Astrocyte (in vitro differentiated cells and primary cell): ENCODE measurements around the gene FMN1.

Source experiments
- EZH2 ChIP-seq: IDR thresholded peaks from 2 replicates; pipeline ENCODE4 v1.6.1; 2012; ENCODE audit warnings: mild to moderate bottlenecking, low read length, inconsistent platforms; ENCODE audit not compliant: insufficient read depth
- TF ChIP-seq, protein P1 (sequence below): IDR thresholded peaks from 2 replicates; pipeline ENCODE4 v1.5.1; 2011; ENCODE audit warnings: low read depth, mild to moderate bottlenecking, inconsistent platforms, low read length, moderate library complexity; ENCODE audit not compliant: insufficient read depth

DNA sequence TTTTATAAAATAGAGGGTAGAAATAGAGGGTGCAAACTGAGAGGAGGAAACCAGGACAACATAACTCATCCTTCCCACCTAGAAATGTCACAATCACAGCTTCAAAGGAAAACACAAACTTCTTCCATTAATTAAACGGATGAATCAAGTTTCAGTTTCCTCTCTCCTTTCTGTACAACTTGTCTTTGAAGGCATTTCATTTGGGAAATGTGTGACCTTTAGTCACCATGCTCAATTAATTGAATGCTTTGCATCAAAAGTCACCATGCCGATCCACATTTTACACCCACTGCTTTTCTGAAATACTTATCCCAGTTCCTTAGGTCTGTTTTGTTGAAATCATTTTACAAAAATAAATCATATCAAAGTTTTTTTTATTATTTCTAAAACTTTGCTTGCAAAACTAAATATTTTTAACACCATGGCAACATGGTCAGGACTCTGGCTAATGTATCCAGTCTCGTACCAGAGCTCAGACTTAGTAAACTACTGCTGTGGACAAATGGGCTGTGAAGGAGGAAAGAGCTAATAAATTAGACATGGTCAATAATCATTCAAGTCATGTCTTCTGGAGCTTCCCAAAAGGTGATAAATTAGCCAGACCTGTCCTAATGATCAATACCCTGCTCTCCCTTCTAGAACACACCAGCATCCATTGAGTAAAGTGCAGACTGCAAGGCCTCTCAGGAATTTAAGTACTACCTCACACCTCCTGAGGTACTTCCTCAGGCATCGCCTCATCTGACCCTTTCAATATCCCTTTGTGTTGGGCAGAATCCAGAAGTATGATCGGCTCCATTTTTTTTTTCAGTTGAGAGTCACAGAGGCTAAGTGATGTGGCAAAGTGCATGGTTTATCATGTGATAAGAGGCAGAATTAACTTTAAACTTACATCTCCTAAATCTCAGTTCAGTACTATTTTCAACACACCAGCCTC is 315.4 kb downstream of the FMN1 start:
- TF ChIP-seq, protein P1, sequence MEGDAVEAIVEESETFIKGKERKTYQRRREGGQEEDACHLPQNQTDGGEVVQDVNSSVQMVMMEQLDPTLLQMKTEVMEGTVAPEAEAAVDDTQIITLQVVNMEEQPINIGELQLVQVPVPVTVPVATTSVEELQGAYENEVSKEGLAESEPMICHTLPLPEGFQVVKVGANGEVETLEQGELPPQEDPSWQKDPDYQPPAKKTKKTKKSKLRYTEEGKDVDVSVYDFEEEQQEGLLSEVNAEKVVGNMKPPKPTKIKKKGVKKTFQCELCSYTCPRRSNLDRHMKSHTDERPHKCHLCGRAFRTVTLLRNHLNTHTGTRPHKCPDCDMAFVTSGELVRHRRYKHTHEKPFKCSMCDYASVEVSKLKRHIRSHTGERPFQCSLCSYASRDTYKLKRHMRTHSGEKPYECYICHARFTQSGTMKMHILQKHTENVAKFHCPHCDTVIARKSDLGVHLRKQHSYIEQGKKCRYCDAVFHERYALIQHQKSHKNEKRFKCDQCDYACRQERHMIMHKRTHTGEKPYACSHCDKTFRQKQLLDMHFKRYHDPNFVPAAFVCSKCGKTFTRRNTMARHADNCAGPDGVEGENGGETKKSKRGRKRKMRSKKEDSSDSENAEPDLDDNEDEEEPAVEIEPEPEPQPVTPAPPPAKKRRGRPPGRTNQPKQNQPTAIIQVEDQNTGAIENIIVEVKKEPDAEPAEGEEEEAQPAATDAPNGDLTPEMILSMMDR = no peak
- TF ChIP-seq EZH2 = no peak
